Peyer's patch (tissue), 4 donors: ENCODE data around the gene MCTP2. TPM values are rescaled to one million over a fixed set of nuclear protein-coding genes. Genes with fewer than 3 reads are reported as not detected.

Experiments used
- DNase-seq, 3 donors: peaks; one replicate each; pipeline ENCODE4 v3.0.0-alpha.2; 2017 to 2019
- H3K27ac ChIP-seq, 4 donors: fragments of 200-600 bp; sonication (generic); one replicate each; pipeline ENCODE4 v1.5.1; 2016 to 2019
- H3K27me3 ChIP-seq, 2 donors: fragments of 200-600 bp; sonication (generic); one replicate each; pipeline ENCODE4 v1.5.1; 2019
- H3K36me3 ChIP-seq, 3 donors: fragments of 200-600 bp; sonication (generic); one replicate each; pipeline ENCODE4 v1.5.1; 2016 to 2019
- H3K4me1 ChIP-seq, 4 donors: fragments of 200-600 bp; sonication (generic); one replicate each; pipeline ENCODE4 v1.5.1; 2016 to 2019
- H3K4me3 ChIP-seq, 4 donors: fragments of 200-600 bp; sonication (generic); 1 replicate in 3 of 4; 2 replicates in 1 of 4; pipeline ENCODE4 v1.5.1; 2016 to 2019; ENCODE audit warnings: mild to moderate bottlenecking in 1 of 4
- H3K9me3 ChIP-seq, 4 donors: fragments of 200-600 bp; sonication (generic); one replicate each; pipeline ENCODE4 v1.5.1; 2016 to 2019; ENCODE audit warnings: mild to moderate bottlenecking in 1 of 4
- POLR2A ChIP-seq, 2 donors: fragments of 450-650 bp; IDR thresholded peaks; one replicate each; pipeline ENCODE4 v1.5.1; 2017; ENCODE audit warnings: antibody characterized with exemption in 2 of 2, mild to moderate bottlenecking in 2 of 2, moderate library complexity in 2 of 2
- total RNA-seq, 4 donors: library from RNA; depleted of rRNA; stranded (reverse); fragments of >200 nt; gene quantifications; one replicate each; pipeline ENCODE4 v1.1.0, GENCODE V29; 2016
- TF ChIP-seq, protein P1 (sequence below), 6 experiments: fragments of 450-650 bp in 4 of 6; fragments of 200-600 bp in 2 of 6; sonication (generic) in 1 of 6; IDR thresholded peaks; one replicate each; pipeline ENCODE4 v1.5.1; 2017 to 2019; ENCODE audit warnings: antibody characterized with exemption in 6 of 6, mild to moderate bottlenecking in 3 of 6, moderate library complexity in 1 of 6

Gene MCTP2
- total RNA-seq, 4 donors from 2014 or later: 40.8 to 241 (median 74.0) TPM

DNA sequence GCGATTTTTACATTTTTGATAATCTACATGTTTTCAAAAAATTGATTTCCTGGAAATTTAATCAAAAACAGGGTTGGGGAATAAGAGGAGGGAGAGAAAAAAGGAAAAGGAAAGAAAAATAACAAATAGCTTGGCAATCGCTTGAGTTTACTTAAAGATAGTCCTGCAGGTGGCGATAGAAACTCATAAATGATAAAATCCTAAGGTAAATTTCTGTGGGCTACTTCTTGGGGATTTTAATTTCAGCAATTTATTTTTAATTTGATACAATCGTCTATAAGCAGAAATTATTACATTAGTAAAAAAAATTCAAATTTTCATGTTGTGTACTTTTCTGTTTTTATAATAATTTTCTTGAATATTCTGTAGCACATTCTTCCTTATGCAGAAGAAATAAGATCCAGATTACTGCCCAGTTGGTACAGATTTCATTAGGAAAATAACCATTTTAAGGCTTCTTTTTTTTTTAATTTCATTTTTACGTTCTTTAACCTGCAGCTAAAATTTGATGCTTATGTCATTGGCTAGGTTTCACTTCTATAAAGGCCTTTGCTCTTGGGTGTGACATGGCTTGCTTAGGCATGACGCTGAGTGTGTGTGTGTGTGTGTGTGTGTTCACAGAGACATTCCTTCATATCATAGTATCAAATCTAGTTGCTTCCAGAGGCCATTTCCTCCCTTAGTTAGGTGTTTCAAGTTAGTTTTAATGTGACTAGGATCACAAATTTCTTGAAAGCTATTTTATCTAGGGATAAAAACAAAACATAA is 181.8 kb downstream of the MCTP2 start:
- no peaks in the 10 kb centered on the region for H3K36me3 ChIP-seq
- DNase-seq: peak in 2 of 3 donors; percentile 49 to 74
- no peak overlapping the region for H3K27ac ChIP-seq
- H3K4me3 ChIP-seq: no peak overlapping the region
- H3K27me3 ChIP-seq: no peaks in the 10 kb centered on the region
- H3K9me3 ChIP-seq: no peaks in the 10 kb centered on the region
- TF ChIP-seq POLR2A (IDR thresholded peaks at IDR 0.05): no peak
- TF ChIP-seq, protein P1, sequence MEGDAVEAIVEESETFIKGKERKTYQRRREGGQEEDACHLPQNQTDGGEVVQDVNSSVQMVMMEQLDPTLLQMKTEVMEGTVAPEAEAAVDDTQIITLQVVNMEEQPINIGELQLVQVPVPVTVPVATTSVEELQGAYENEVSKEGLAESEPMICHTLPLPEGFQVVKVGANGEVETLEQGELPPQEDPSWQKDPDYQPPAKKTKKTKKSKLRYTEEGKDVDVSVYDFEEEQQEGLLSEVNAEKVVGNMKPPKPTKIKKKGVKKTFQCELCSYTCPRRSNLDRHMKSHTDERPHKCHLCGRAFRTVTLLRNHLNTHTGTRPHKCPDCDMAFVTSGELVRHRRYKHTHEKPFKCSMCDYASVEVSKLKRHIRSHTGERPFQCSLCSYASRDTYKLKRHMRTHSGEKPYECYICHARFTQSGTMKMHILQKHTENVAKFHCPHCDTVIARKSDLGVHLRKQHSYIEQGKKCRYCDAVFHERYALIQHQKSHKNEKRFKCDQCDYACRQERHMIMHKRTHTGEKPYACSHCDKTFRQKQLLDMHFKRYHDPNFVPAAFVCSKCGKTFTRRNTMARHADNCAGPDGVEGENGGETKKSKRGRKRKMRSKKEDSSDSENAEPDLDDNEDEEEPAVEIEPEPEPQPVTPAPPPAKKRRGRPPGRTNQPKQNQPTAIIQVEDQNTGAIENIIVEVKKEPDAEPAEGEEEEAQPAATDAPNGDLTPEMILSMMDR (IDR thresholded peaks at IDR 0.05): peak in 4 of 6 experiments; percentile 39 to 62 (median 60)
- peaks cover 0 to 20% (median 0%) of the 10 kb centered on the region in 4 donors for H3K4me1 ChIP-seq

DNA sequence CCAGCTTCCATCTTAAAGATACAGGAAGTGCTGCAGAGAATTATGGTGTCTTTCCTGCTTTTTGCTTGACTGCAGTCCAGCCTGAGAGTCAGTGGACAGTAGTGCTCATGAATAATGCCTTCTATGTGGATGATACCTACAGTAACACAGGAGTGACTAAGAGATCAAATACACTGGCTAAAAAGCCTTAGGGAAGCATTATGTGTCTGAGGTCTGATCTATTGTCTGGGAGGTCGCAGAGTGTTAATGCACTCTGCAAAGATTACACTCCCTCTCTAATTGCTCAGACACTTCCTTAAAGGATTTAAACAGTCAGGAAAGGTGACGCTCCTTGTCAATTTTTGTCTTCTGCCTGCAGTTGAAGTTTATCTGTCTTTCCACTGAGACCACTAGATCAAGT is 183.6 kb downstream of the MCTP2 start:
- DNase-seq: no peak
- Histone ChIP-seq H3K4me3 (no peak overlapping the region), H3K36me3 (no peaks in the 10 kb centered on the region), H3K27me3 (no peaks in the 10 kb centered on the region), H3K9me3 (no peaks in the 10 kb centered on the region), H3K4me1 (peaks cover 0 to 20% (median 0%) of the 10 kb centered on the region in 4 donors), H3K27ac (no peak overlapping the region)
- TF ChIP-seq, protein P1 (IDR thresholded peaks at IDR 0.05): no peak

DNA sequence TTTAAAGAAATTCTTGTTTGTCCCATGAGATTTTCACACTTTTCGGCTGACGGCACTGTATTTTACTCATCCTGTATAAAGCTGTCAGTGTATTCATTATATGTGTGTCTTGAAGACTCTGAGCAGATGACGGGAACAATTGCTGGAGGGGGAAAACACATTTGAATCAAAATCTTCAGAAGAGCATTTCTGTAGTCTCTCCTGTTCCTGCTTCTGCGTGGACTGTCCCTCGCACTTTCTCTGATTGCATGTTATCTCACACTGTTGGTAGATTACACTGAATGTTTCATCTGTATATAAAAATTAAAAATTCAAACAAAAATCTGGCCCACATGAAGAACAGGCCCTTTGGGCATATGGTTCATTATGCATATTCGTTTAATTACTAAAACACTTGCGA is 184.9 kb downstream of the MCTP2 start:
- H3K9me3 ChIP-seq: no peaks in the 10 kb centered on the region
- peaks cover 0 to 20% (median 0%) of the 10 kb centered on the region in 4 donors for H3K4me1 ChIP-seq
- TF ChIP-seq, protein P1 (IDR thresholded peaks at IDR 0.05): no peak
- no peak for TF ChIP-seq POLR2A (IDR thresholded peaks at IDR 0.05)
- no peak for DNase-seq
- no peak overlapping the region for H3K27ac ChIP-seq
- no peaks in the 10 kb centered on the region for H3K36me3 ChIP-seq
- no peaks in the 10 kb centered on the region for H3K27me3 ChIP-seq
- no peak overlapping the region for H3K4me3 ChIP-seq

DNA sequence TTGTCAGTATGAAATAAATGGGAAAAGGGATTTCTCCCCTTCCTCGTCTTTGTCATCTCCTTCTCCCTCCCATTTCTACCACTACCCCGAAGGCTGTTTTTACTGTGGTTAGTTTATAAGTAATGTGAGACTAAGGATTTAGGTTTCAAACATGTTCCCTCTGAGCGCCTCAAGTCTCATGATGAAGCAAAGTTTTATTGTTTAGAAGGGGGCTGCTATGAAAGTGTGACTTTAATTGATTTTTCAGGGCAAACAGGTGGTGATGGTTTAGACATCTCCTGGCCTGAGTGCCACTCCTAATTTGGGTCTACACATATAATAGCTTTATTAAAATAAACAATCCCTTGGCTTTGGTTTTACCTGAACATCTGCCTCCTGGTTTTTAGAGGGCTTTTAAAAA is 185.5 kb downstream of the MCTP2 start:
- H3K27ac ChIP-seq: no peak overlapping the region
- no peaks in the 10 kb centered on the region for H3K27me3 ChIP-seq
- H3K4me1 ChIP-seq: peaks cover 0 to 20% (median 0%) of the 10 kb centered on the region in 4 donors
- TF ChIP-seq, protein P1 (IDR thresholded peaks at IDR 0.05): no peak
- no peak for TF ChIP-seq POLR2A (IDR thresholded peaks at IDR 0.05)
- DNase-seq: no peak
- no peaks in the 10 kb centered on the region for H3K36me3 ChIP-seq
- no peak overlapping the region for H3K4me3 ChIP-seq
- H3K9me3 ChIP-seq: no peaks in the 10 kb centered on the region

DNA sequence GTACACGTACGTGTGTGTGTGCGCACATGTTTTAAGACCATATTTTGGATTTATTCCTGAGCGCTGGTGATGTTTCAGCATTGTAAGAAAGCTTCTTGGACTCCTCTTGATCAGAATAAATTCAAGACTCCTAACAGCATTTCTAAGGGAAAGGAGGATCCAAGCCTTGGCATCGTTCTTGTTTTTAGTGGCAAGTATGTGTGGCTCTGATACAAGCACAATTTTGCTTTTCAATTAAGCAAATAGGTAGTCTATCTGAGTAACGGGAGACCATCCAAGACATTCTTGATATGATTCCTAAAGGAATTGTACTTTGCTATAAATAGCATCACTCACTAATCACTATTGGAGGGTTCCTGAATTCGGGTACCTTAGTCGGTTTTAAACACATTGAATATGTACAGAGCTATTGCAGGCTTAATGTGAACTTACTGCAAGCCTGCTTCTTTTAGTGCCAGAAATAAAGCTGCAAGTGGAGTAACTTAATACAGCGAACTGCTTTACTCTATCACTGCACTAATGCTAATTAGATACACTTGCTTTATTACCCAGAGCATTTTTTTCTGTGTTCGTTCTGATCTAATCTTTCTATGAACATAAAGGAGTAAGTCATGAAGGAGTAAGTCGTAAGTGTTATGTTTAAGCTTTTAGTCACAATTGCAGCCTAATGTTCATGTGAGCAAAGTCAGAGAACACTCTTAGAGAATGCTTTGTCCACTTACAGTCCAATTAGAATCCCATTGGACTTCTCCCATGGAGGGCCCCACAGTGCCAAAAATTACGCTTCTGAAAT is 186.3 kb downstream of the MCTP2 start:
- no peak overlapping the region for H3K4me3 ChIP-seq
- no peak for TF ChIP-seq POLR2A (IDR thresholded peaks at IDR 0.05)
- TF ChIP-seq, protein P1 (IDR thresholded peaks at IDR 0.05): no peak
- H3K9me3 ChIP-seq: no peaks in the 10 kb centered on the region
- DNase-seq: no peak
- H3K27me3 ChIP-seq: no peaks in the 10 kb centered on the region
- peaks cover 0 to 20% (median 0%) of the 10 kb centered on the region in 4 donors for H3K4me1 ChIP-seq
- H3K36me3 ChIP-seq: no peaks in the 10 kb centered on the region
- no peak overlapping the region for H3K27ac ChIP-seq
